CD14-positive monocyte (primary cell): ENCODE data around the gene HAND1. TPM values are rescaled to one million over a fixed set of nuclear protein-coding genes. Genes with fewer than 3 reads are reported as not detected.
A peak's percentile ranks its signal among the peaks of the same experiment; 100 is the strongest.

Experiments used
- DNase-seq, 3 donors: peaks; one replicate each; pipeline ENCODE4 v3.0.0-alpha.2; 2011 to 2022
- H2AFZ ChIP-seq: 2 replicates; pipeline ENCODE4 v1.6.0; 2012; ENCODE audit warnings: mild to moderate bottlenecking, low read depth, low read length, inconsistent platforms; ENCODE audit not compliant: insufficient read depth, poor library complexity, severe bottlenecking
- H3K27ac ChIP-seq, 2 donors: 1 replicate in 1 of 2; 2 replicates in 1 of 2; pipeline ENCODE4 v1.5.1; 2012 to 2013; ENCODE audit warnings: low read length in 2 of 2, control low read depth in 1 of 2, inconsistent platforms in 1 of 2, low read depth in 1 of 2, mild to moderate bottlenecking in 1 of 2
- H3K27me3 ChIP-seq, 2 donors: one replicate each; pipeline versions ENCODE4 v1.6.0 to v1.6.1; 2011 to 2013; ENCODE audit warnings: low read length in 2 of 2; ENCODE audit not compliant: control insufficient read depth in 2 of 2, insufficient read depth in 2 of 2
- H3K36me3 ChIP-seq, 2 donors: replicated peaks in 1 of 2; 1 replicate in 1 of 2; 2 replicates in 1 of 2; pipeline versions ENCODE4 v1.5.1 to v1.6.1; 2012 to 2013; ENCODE audit warnings: low read length in 2 of 2, control low read depth in 1 of 2, inconsistent platforms in 1 of 2, mild to moderate bottlenecking in 1 of 2; ENCODE audit not compliant: insufficient read depth in 2 of 2, control insufficient read depth in 1 of 2
- H3K4me1 ChIP-seq, 2 donors: 1 replicate in 1 of 2; 2 replicates in 1 of 2; pipeline versions ENCODE4 v1.5.1 to v1.6.1; 2012 to 2013; ENCODE audit warnings: low read length in 2 of 2, control low read depth in 1 of 2, inconsistent platforms in 1 of 2, mild to moderate bottlenecking in 1 of 2, moderate library complexity in 1 of 2; ENCODE audit not compliant: insufficient read depth in 2 of 2, control insufficient read depth in 1 of 2
- H3K4me2 ChIP-seq: replicated peaks from 2 replicates; pipeline ENCODE3; 2012; ENCODE audit warnings: low read length, moderate library complexity, mild to moderate bottlenecking; ENCODE audit not compliant: poor library complexity, severe bottlenecking; ENCODE audit errors: extremely low read depth
- H3K4me3 ChIP-seq, 3 experiments: fragments of 200-600 bp in 1 of 3; sonication (generic) in 1 of 3; replicated peaks in 1 of 3; 1 replicate in 2 of 3; 2 replicates in 1 of 3; pipeline ENCODE4 v1.5.1; 2011 to 2013; ENCODE audit warnings: low read length in 3 of 3, mild to moderate bottlenecking in 3 of 3, control low read depth in 2 of 3, low read depth in 2 of 3, inconsistent platforms in 1 of 3, moderate library complexity in 1 of 3
- H3K79me2 ChIP-seq: 2 replicates; pipeline ENCODE4 v1.6.0; 2012; ENCODE audit warnings: mild to moderate bottlenecking, control low read depth, inconsistent platforms, low read length, moderate library complexity; ENCODE audit not compliant: insufficient read depth
- H3K9ac ChIP-seq: 2 replicates; pipeline ENCODE4 v1.6.0; 2017; ENCODE audit warnings: low read length, mild to moderate bottlenecking; ENCODE audit not compliant: insufficient read depth, poor library complexity, severe bottlenecking
- H3K9me3 ChIP-seq, 2 donors: replicated peaks in 1 of 2; 1 replicate in 1 of 2; 2 replicates in 1 of 2; pipeline versions ENCODE4 v1.5.1 to v1.6.1; 2012 to 2013; ENCODE audit warnings: low read length in 2 of 2, control low read depth in 1 of 2; ENCODE audit not compliant: control insufficient read depth in 1 of 2, insufficient read depth in 1 of 2
- H4K20me1 ChIP-seq: 2 replicates; pipeline ENCODE4 v1.6.0; 2012; ENCODE audit warnings: mild to moderate bottlenecking, low read length, control low read depth, moderate library complexity; ENCODE audit not compliant: insufficient read depth
- H3K27ac Mint-ChIP-seq, 7 donors: one replicate each; pipeline ENCODE4 v1.8.0; 2020; ENCODE audit warnings: mild to moderate bottlenecking in 7 of 7, mixed read lengths in 7 of 7, moderate library complexity in 6 of 7, inconsistent platforms in 2 of 7
- H3K27me3 Mint-ChIP-seq, 3 donors: one replicate each; pipeline ENCODE4 v1.8.0; 2021 to 2022; ENCODE audit warnings: low read depth in 3 of 3, mild to moderate bottlenecking in 3 of 3, mixed read lengths in 3 of 3, moderate library complexity in 3 of 3, inconsistent platforms in 1 of 3
- H3K36me3 Mint-ChIP-seq, 2 donors: one replicate each; pipeline ENCODE4 v1.8.0; 2020; ENCODE audit warnings: mixed read lengths in 2 of 2, inconsistent platforms in 1 of 2, mild to moderate bottlenecking in 1 of 2
- H3K4me1 Mint-ChIP-seq: one replicate; pipeline ENCODE4 v1.8.0; 2020; ENCODE audit warnings: mild to moderate bottlenecking, mixed read lengths
- H3K4me3 Mint-ChIP-seq, 2 donors: one replicate each; pipeline ENCODE4 v1.8.0; 2020; ENCODE audit warnings: mild to moderate bottlenecking in 2 of 2, mixed read lengths in 2 of 2, moderate library complexity in 1 of 2
- H3K9me3 Mint-ChIP-seq, 7 donors: one replicate each; pipeline ENCODE4 v1.8.0; 2020 to 2022; ENCODE audit warnings: mixed read lengths in 7 of 7, mild to moderate bottlenecking in 6 of 7, moderate library complexity in 6 of 7, inconsistent platforms in 2 of 7
- WGBS: methylation state at CpG from one replicate; pipeline ENCODE4 v1.1.5; 2013; ENCODE audit warnings: missing lambda C conversion rate; ENCODE audit not compliant: insufficient coverage; 5-methylcytosine and 5-hydroxymethylcytosine counted together
- intact Hi-C, 2 donors: fragments of 100-400 bp; cut with micrococcal nuclease; formaldehyde crosslinking; loops; one replicate each; pipeline versions ENCODE4 v1.15.0 to v1.15.1; 2023
- polyA plus RNA-seq, 3 donors: library from polyadenylated mRNA; depleted of rRNA in 1 of 3; unstranded in 2 of 3; stranded (reverse) in 1 of 3; fragments of 300-500 nt in 2 of 3; fragments of >200 nt in 1 of 3; fragmentation: Illumina TruSeq in 2 of 3; gene quantifications; 1 replicate in 2 of 3; 2 replicates in 1 of 3; pipeline ENCODE4 v1.2.3, GENCODE V29; 2012 to 2021
- TF ChIP-seq, protein P1 (sequence below): fragments of 200-600 bp; IDR thresholded peaks from one replicate; pipeline ENCODE4 v1.8.0; 2022; ENCODE audit warnings: antibody characterized with exemption, mild to moderate bottlenecking

HAND1 gene
- polyA plus RNA-seq, 3 donors: not detected

DNA sequence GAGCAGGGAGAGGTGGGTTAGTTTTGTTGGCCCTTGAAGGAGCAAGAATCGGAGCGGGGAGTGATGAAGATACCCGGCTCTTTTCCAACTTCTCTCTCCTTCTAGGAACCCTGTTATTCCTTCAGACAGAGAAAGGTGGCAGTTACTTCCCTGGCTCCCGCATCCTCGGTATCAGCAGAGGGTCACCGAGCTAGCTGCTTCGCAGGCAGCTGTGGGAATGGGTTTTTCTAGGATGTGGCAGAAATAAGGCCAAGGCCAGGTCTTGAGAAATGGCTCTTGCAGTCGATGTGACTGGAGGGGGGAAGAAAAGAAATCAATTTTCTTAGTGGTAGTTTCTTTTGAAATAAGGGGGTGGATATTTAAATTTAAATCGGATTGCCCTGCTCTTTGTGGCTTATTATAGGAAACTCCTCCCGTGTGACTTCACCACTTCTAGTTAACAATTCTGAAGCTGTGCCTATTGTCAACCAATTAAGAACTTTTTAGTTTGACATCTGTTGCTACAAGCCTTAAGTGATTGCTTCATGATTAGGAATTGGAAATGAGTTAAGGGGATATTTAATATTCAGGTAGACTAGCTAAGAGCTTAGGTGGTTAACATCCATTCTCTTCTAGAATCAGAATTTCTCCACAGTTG is 30.8 kb downstream of the HAND1 start:
- Histone ChIP-seq H3K27me3 (no peaks in the 10 kb centered on the region), H3K9me3 (no peaks in the 10 kb centered on the region), H2AFZ (peak overlapping the region; percentile 90), H3K27ac (no peak overlapping the region), H3K36me3 (peaks cover 24 to 37% of the 10 kb centered on the region in 2 donors), H3K4me1 (peaks cover 34 to 43% of the 10 kb centered on the region in 2 donors), H3K79me2 (peaks cover 71% of the 10 kb centered on the region), H3K4me3 (peak overlapping the region; percentile 61 to 91 (median 89)), H4K20me1 (peaks cover 57% of the 10 kb centered on the region), H3K4me2 (peak overlapping the region; percentile 89), H3K9ac (peak overlapping the region; percentile 88)
- H3K4me3 Mint-ChIP-seq: peak overlapping the region; percentile 84 to 95
- H3K27ac Mint-ChIP-seq: peak overlapping the region in 3 of 7 donors; percentile 23 to 73 (median 68)
- peaks cover 38% of the 10 kb centered on the region for H3K4me1 Mint-ChIP-seq
- peaks cover 28 to 31% of the 10 kb centered on the region in 2 donors for H3K36me3 Mint-ChIP-seq
- TF ChIP-seq, protein P1, sequence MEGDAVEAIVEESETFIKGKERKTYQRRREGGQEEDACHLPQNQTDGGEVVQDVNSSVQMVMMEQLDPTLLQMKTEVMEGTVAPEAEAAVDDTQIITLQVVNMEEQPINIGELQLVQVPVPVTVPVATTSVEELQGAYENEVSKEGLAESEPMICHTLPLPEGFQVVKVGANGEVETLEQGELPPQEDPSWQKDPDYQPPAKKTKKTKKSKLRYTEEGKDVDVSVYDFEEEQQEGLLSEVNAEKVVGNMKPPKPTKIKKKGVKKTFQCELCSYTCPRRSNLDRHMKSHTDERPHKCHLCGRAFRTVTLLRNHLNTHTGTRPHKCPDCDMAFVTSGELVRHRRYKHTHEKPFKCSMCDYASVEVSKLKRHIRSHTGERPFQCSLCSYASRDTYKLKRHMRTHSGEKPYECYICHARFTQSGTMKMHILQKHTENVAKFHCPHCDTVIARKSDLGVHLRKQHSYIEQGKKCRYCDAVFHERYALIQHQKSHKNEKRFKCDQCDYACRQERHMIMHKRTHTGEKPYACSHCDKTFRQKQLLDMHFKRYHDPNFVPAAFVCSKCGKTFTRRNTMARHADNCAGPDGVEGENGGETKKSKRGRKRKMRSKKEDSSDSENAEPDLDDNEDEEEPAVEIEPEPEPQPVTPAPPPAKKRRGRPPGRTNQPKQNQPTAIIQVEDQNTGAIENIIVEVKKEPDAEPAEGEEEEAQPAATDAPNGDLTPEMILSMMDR: no peak
- H3K27me3 Mint-ChIP-seq: peaks cover 0 to 5% (median 0%) of the 10 kb centered on the region in 3 donors
- intact Hi-C loops: loop anchor here in 1 of 2 donors (5.0 to 10.0 kb wide), 3 partner anchors 252 to 410 kb away; partner anchors contain the start of genes CNOT8 and GALNT10
- WGBS: no CpG with 5 or more reads among the region's 10 CpGs
- H3K9me3 Mint-ChIP-seq: no peaks in the 10 kb centered on the region
- DNase-seq: no peak

DNA sequence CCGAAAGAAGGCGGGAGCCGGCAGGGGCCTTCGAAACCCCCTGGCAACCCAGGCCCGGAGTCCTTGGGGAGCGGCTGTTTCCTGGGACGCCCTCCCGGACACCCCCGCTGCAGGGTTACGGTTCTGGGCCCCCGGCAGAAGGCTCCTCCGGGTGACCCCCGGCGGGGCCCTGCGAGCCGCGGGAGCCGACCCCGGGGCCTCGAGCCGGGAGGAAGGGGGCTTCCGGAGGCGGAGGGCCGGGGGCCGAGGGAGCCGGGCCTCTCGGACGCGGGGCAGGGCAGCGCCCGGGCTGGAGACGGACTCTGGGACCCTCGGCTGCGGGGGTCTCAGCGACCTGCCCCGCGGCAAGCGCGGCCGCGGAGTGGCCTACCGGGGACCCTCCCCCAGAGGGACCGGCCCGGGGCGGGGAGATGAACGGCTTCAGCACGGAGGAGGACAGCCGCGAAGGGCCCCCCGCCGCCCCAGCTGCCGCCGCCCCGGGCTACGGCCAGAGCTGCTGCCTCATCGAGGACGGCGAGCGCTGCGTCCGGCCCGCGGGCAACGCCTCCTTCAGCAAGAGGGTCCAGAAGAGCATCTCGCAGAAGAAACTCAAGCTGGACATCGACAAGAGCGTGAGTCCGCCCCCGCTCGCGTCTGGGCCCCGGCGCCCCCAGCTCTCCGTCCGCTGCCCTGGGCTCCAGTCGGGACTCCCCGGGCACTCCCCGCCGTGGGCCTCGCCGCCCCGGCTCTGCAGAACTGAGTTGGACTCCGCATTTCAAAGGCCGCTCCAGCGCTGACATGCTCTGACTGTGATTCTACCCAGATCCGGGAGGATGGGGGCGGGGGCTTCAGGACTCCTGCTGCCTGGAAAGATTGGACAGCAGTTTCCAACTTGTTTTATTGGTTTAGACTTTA is 31.6 kb downstream of the HAND1 start:
- no peaks in the 10 kb centered on the region for H3K27me3 ChIP-seq
- intact Hi-C loops: loop anchor here in 1 of 2 donors (5.0 to 10.0 kb wide), 3 partner anchors 252 to 411 kb away; partner anchors contain the start of genes CNOT8 and GALNT10
- H3K27ac ChIP-seq: peak overlapping the region in 1 of 2 donors; percentile 65
- no peaks in the 10 kb centered on the region for H3K9me3 Mint-ChIP-seq
- H2AFZ ChIP-seq: peak overlapping the region; percentile 90
- peaks cover 34 to 43% of the 10 kb centered on the region in 2 donors for H3K4me1 ChIP-seq
- H3K4me2 ChIP-seq: peak overlapping the region; percentile 89
- no peaks in the 10 kb centered on the region for H3K9me3 ChIP-seq
- DNase-seq: peak; percentile 2 to 21 (median 11)
- TF ChIP-seq, protein P1: no peak
- peaks cover 71% of the 10 kb centered on the region for H3K79me2 ChIP-seq
- H3K4me3 Mint-ChIP-seq: peak overlapping the region; percentile 84 to 95
- peaks cover 29 to 31% of the 10 kb centered on the region in 2 donors for H3K36me3 Mint-ChIP-seq
- peak overlapping the region; percentile 88 for H3K9ac ChIP-seq
- peaks cover 21 to 37% of the 10 kb centered on the region in 2 donors for H3K36me3 ChIP-seq
- H3K4me3 ChIP-seq: peak overlapping the region; percentile 61 to 91 (median 89)
- peaks cover 38% of the 10 kb centered on the region for H3K4me1 Mint-ChIP-seq
- WGBS: under 1% methylated on average over 87 of the region's 87 CpGs
- H4K20me1 ChIP-seq: peaks cover 52% of the 10 kb centered on the region
- H3K27me3 Mint-ChIP-seq: peaks cover 0 to 5% (median 0%) of the 10 kb centered on the region in 3 donors
- peak overlapping the region in 3 of 7 donors; percentile 23 to 73 (median 68) for H3K27ac Mint-ChIP-seq
